ENCODE results near the gene CHTOP. TPM values are rescaled to one million over a fixed set of nuclear protein-coding genes. Genes with fewer than 3 reads are reported as not detected.

Gene CHTOP
- total RNA-seq, 2 experiments from 2014 or later, result 84.7 to 87.1 TPM

DNA sequence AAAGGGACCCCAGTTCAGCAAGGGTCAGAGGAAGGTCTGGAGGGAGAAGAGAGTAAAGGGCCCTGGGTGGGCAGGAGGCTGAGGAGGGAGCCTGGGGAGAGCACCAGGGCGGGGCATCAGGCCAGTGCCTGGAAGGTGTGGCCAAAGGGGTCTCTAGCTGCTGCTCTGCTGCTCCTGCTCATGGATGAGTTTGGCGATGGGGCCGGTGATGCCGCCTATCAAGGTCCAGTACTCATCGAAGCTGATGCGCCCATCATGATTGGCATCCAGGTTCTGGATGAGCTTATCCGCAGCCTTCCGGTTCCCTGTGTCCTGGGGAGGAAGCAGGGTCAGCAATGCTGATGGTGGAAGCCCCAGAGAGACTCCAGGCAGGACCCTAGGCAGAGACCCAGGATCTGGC is 26.5 kb upstream of the CHTOP start:
- Mint-ChIP-seq H3K27ac (no peak overlapping the region), H3K4me3 (no peak overlapping the region), H3K27me3 (peaks cover 3% of the 10 kb centered on the region), H3K9me3 (no peaks in the 10 kb centered on the region), H3K4me1 (no peaks in the 10 kb centered on the region), H3K36me3 (ENCODE audit: low read depth) (no peaks in the 10 kb centered on the region)
- no peak for DNase-seq
- POLR2A ChIA-PET, result no interaction called here
- CTCF ChIA-PET, result interaction anchor here (2.8 kb wide), 1 partner anchor 10 kb away, joined by 13 read pairs; the partner anchor contains the start of gene S100A14

DNA sequence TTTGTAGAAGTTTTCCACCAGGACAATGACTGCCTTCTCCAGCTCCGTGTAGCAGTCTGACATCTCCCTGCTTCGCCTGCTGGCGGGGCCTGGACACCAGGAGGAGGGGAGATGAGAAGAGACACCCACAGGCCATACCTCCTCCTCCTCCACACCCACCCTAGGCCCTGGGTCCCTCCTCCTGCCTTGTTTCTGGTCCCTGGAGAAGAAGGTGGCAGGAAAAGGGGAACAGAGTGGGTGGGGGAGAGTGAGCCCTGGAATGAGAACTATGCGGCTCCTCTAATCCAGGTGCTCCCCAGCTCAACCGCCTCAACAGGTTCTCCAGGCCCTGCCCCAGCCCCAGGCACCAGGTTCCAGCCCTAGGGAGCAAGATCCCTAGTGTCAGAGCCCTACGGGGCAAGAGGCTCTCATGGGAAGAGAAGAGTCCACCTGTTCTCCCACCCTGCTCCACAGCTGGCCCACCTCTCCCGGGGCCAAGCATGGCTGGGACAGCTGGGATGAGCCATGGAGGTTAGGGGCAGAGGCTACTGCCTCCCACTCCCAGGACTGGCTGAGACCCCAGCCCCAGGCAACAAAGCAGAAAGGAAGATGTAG is 25.7 kb upstream of the CHTOP start:
- Mint-ChIP-seq H3K4me1 (no peaks in the 10 kb centered on the region), H3K4me3 (no peak overlapping the region), H3K9me3 (no peaks in the 10 kb centered on the region), H3K36me3 (ENCODE audit: low read depth) (no peaks in the 10 kb centered on the region), H3K27me3 (peaks cover 3% of the 10 kb centered on the region), H3K27ac (no peak overlapping the region)
- POLR2A ChIA-PET, result no interaction called here
- CTCF ChIA-PET, result interaction anchor here (2.8 kb wide), 1 partner anchor 9 kb away, joined by 13 read pairs; the partner anchor contains the start of gene S100A14
- DNase-seq, result no peak

DNA sequence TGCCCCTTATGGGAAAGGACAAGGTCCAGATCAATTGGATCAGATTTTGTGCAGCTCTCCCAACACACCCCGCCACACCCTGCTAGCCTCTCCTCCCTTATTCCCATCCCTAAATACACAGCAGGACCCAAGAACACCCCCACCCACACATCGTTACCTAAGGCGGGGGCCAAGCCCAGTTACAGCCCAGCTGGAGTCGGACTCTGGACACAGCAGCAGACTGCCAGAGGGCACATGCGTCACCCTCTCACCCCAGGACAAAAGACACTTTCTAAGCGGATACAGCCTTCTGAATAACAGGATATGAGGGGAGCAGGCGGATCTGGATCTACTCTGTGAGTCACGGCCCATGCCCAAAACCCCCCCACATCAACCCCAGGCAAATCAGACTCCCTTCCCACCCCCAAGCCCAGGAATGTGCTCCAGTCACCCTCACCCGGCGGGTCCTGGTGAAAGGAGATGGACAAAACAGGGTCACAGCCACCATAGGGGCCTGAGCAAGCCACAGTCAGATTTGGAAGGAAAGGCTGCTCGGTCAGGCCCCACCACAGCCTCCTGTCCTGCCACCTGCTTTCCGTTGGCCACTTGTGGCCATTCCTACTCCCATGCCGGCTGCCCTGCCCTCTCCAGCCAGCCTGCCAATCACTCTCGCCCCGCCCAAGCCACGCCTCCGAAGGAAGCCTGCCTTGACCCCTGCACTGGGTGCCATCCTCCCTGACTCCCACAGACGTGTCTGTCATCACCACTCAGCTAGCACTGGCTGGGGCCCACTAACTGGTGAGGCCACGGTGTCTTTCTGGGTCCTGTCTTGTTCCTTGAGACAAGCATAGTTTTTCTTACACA is 24.9 kb upstream of the CHTOP start:
- Mint-ChIP-seq H3K4me3 (no peak overlapping the region), H3K27me3 (peaks cover 3% of the 10 kb centered on the region), H3K4me1 (no peaks in the 10 kb centered on the region), H3K36me3 (ENCODE audit: low read depth) (no peaks in the 10 kb centered on the region), H3K9me3 (no peaks in the 10 kb centered on the region), H3K27ac (no peak overlapping the region)
- CTCF ChIA-PET, result interaction anchor here (0.6 to 2.8 kb wide), 2 partner anchors 8 to 19 kb away, joined by 3 to 13 read pairs; partner anchors contain the start of gene S100A14
- POLR2A ChIA-PET, result no interaction called here
- DNase-seq, result no peak

- Mint-ChIP-seq H3K9me3 (no peaks in the 10 kb centered on the region), H3K36me3 (ENCODE audit: low read depth) (no peaks in the 10 kb centered on the region), H3K4me3 (no peak overlapping the region), H3K4me1 (no peaks in the 10 kb centered on the region), H3K27ac (no peak overlapping the region), H3K27me3 (peaks cover 3% of the 10 kb centered on the region)
- CTCF ChIA-PET, result interaction anchor here (0.6 kb wide), 1 partner anchor 19 kb away, joined by 3 read pairs; no protein-coding TSS in a partner anchor
- no peak for DNase-seq
- POLR2A ChIA-PET, result no interaction called here
Observed at GRCh38 chr1:153609585-153609907, 24.3 kb upstream of the CHTOP start.

DNA sequence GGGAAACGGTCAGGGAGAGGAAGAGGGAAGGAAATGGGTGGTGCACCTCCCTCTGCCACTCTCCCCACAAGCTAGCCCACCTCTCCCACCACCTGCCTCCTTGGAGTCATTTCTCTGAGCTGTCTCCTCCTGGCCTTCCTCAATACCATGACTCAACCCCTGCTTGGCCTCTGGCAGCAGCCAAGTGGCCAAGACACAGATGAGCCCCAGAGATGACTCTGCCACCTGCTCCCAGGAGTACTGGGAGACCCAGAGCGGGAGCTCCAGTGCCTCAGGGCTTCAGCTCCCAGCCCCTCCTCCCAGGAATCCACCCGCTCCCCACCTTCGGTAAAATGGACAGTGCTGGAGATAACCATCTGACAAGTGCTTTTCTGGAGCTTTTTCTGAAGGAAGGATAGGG is 23.5 kb upstream of the CHTOP start:
- no peak overlapping the region for H3K27ac Mint-ChIP-seq
- no peaks in the 10 kb centered on the region for H3K27me3 Mint-ChIP-seq
- H3K4me1 Mint-ChIP-seq, result no peaks in the 10 kb centered on the region
- no peaks in the 10 kb centered on the region for H3K9me3 Mint-ChIP-seq
- H3K4me3 Mint-ChIP-seq, result no peak overlapping the region
- POLR2A ChIA-PET, result no interaction called here
- CTCF ChIA-PET, result no interaction called here
- no peaks in the 10 kb centered on the region for H3K36me3 Mint-ChIP-seq (ENCODE audit: low read depth)
- no peak for DNase-seq

DNA sequence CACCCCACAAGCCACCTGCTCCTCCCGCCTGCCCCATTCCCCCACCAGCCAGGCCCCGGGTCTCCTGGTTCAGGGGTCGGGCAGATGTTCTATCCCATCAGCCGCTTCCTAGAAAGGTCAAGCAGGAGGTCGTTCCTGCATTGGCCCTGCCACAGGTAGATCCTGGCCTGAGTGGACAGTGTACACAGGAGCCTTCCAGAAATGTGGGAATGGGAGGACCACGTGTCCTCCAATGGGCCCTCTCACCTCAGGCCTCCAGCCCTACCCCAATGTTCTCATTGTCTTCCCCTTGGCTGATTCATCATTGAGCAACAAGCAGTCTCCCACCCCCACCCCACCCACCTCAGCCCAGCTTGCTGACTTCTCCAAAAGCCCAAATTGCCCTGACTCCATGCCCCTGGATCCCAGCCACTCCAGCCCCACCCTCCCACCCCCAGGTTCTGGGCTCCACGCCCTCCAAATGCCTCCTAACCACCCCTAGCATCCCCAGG is 23.0 kb upstream of the CHTOP start:
- H3K4me1 Mint-ChIP-seq, result no peaks in the 10 kb centered on the region
- no peaks in the 10 kb centered on the region for H3K9me3 Mint-ChIP-seq
- DNase-seq, result no peak
- no peaks in the 10 kb centered on the region for H3K27me3 Mint-ChIP-seq
- H3K27ac Mint-ChIP-seq, result no peak overlapping the region
- H3K4me3 Mint-ChIP-seq, result no peak overlapping the region
- H3K36me3 Mint-ChIP-seq (ENCODE audit: low read depth), result no peaks in the 10 kb centered on the region
- ChIA-PET CTCF (no interaction called here), POLR2A (no interaction called here)

- Mint-ChIP-seq H3K9me3 (no peaks in the 10 kb centered on the region), H3K4me3 (no peak overlapping the region), H3K4me1 (no peaks in the 10 kb centered on the region), H3K27ac (no peak overlapping the region), H3K36me3 (ENCODE audit: low read depth) (no peaks in the 10 kb centered on the region), H3K27me3 (no peaks in the 10 kb centered on the region)
- CTCF ChIA-PET, result interaction anchor here (0.8 to 1.8 kb wide), 2 partner anchors 10 to 101 kb away, joined by 3 to 6 read pairs; no protein-coding TSS in a partner anchor
- POLR2A ChIA-PET, result no interaction called here
- DNase-seq, result no peak
Observed at GRCh38 chr1:153611356-153611755, 22.5 kb upstream of the CHTOP start.

- Mint-ChIP-seq H3K36me3 (ENCODE audit: low read depth) (no peaks in the 10 kb centered on the region), H3K27me3 (no peaks in the 10 kb centered on the region), H3K4me1 (no peaks in the 10 kb centered on the region), H3K27ac (no peak overlapping the region), H3K9me3 (no peaks in the 10 kb centered on the region), H3K4me3 (no peak overlapping the region)
- POLR2A ChIA-PET, result no interaction called here
- no peak for DNase-seq
- CTCF ChIA-PET, result interaction anchor here (0.7 to 1.8 kb wide), 3 partner anchors 9 to 101 kb away, joined by 3 to 6 read pairs (median 3); no protein-coding TSS in a partner anchor
Observed at GRCh38 chr1:153612111-153612754, 21.6 kb upstream of the CHTOP start.

DNA sequence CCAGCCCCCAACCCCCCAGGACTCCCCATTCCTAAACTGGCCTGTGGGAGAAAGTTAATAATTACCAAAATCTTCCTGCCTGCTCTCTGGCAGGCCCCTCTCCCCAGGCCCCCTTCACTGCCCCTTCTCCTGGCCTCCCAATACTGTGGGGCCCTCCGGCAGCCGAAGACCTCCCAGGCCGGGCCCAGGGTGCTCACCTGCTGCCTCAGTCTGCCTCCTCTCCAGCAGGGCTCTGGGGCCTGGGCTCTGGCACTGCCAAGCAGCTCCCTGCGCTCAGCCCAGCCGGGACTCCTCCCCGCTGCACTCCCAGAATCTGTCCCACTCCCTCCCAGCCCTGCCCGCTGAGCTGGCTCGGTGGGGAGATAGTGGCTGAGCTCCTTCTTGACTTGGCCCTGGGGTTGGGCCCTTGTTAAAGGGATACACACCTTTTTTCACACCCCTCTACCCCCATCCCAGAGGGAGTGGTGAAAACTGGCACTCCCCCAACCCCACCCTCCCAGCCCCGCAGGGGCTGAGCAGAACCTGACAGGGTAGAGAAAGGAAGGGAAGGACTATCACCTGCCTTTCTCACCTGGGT is 21.0 kb upstream of the CHTOP start, which contains the start of gene S100A16:
Gene S100A16 (minus strand): TSS at position 383 of the 577 bp plus-strand sequence. CDS start 4,986 bp downstream, outside the sequence.
- H3K4me3 Mint-ChIP-seq, result no peak within 1 kb of the TSS
- H3K4me1 Mint-ChIP-seq, result peaks cover 4% of the 10 kb centered on the region
- ChIA-PET CTCF (interaction anchor here (1.8 kb wide), 1 partner anchor 9 kb away, joined by 6 read pairs; no protein-coding TSS in a partner anchor), POLR2A (no interaction called here)
- no peaks in the 10 kb centered on the region for H3K9me3 Mint-ChIP-seq
- DNase-seq, result no peak
- H3K27me3 Mint-ChIP-seq, result no peaks in the 10 kb centered on the region
- no peaks in the 10 kb centered on the region for H3K36me3 Mint-ChIP-seq (ENCODE audit: low read depth)
- H3K27ac Mint-ChIP-seq, result no peak within 1 kb of the TSS

- ChIA-PET POLR2A (no interaction called here), CTCF (interaction anchor here (1.3 to 2.0 kb wide), 3 partner anchors 9 to 81 kb away, joined by 3 to 6 read pairs (median 3); no protein-coding TSS in a partner anchor)
- no peaks in the 10 kb centered on the region for H3K27me3 Mint-ChIP-seq
- H3K36me3 Mint-ChIP-seq (ENCODE audit: low read depth), result no peaks in the 10 kb centered on the region
- no peak overlapping the region for H3K4me3 Mint-ChIP-seq
- H3K9me3 Mint-ChIP-seq, result no peaks in the 10 kb centered on the region
- no peak overlapping the region for H3K27ac Mint-ChIP-seq
- no peak for DNase-seq
- H3K4me1 Mint-ChIP-seq, result peaks cover 4% of the 10 kb centered on the region
Observed at GRCh38 chr1:153613406-153613805, 20.5 kb upstream of the CHTOP start.

DNA sequence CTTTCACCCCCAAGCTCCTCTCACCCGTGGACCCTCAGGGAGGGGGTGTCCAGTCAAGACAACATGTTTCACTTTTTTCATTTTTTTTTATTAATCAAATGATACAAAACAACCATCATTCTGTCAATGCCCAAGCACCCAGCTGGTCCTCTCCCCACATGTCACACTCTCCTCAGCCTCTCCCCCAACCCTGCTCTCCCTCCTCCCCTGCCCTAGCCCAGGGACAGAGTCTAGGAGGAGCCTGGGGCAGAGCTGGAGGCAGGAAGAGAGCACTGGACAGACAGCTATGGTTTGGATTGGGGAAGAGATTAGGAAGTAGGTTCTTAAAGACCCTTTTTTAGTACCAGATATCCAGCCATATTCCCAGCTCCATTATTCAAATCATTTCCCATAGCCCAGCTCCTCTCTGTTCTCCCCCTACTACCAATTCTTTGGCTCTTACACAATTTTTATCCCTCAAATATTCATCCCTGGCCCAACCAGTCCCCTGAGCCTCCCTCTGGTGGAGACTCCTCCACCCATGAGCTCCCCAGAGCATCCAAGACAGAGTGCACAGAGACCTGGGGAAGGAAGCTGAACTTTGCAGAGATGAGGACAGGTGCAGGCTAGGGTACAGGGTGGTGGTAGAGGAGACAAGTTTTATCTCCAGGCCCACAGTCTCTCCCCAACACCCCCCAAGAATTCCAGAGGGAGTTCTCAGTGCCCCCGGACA is 19.5 kb upstream of the CHTOP start:
- Mint-ChIP-seq H3K9me3 (no peaks in the 10 kb centered on the region), H3K4me3 (no peak overlapping the region), H3K4me1 (peaks cover 4% of the 10 kb centered on the region), H3K27me3 (no peaks in the 10 kb centered on the region), H3K36me3 (ENCODE audit: low read depth) (no peaks in the 10 kb centered on the region), H3K27ac (no peak overlapping the region)
- ChIA-PET POLR2A (interaction anchor here (1.2 to 4.0 kb wide), 3 partner anchors 20 to 82 kb away, joined by 3 to 14 read pairs (median 4); partner anchors contain the start of gene S100A6), CTCF (interaction anchor here (0.8 to 7.1 kb wide), 8 partner anchors 10 to 261 kb away, joined by 3 to 104 read pairs (median 4); no protein-coding TSS in a partner anchor)
- no peak for DNase-seq

GRCh38 chr1:153614906-153615305 is 19.0 kb upstream of the CHTOP start:
- POLR2A ChIA-PET, result interaction anchor here (1.2 to 4.0 kb wide), 3 partner anchors 20 to 83 kb away, joined by 3 to 14 read pairs (median 4); partner anchors contain the start of gene S100A6
- Mint-ChIP-seq H3K9me3 (no peaks in the 10 kb centered on the region), H3K4me1 (peaks cover 4% of the 10 kb centered on the region), H3K27ac (no peak overlapping the region), H3K4me3 (no peak overlapping the region), H3K36me3 (ENCODE audit: low read depth) (no peaks in the 10 kb centered on the region), H3K27me3 (no peaks in the 10 kb centered on the region)
- no peak for DNase-seq
- CTCF ChIA-PET, result interaction anchor here (0.6 to 7.1 kb wide), 10 partner anchors 10 to 262 kb away, joined by 3 to 104 read pairs (median 4); no protein-coding TSS in a partner anchor

All from activated CD4-positive, alpha-beta memory T cell treated with anti-CD3 and anti-CD28 coated beads, Interleukin-2, amount 10 ng/mL, durations not matched to agents 7 days and 5 days (primary cell).